Embryonic facial prominence (tissue), 1 donor: ENCODE measurements around the gene FAM72A.
"Not testable (repeated sequence)": the region's sequence is repeated elsewhere in the genome, so short reads cannot be mapped to it uniquely, and the experiment has no call there.

ENCODE experiments used
- DNase-seq: peaks from one replicate; pipeline ENCODE4 v3.0.0-alpha.2; 2016; ENCODE audit errors: extremely low spot score

Gene FAM72A

DNA sequence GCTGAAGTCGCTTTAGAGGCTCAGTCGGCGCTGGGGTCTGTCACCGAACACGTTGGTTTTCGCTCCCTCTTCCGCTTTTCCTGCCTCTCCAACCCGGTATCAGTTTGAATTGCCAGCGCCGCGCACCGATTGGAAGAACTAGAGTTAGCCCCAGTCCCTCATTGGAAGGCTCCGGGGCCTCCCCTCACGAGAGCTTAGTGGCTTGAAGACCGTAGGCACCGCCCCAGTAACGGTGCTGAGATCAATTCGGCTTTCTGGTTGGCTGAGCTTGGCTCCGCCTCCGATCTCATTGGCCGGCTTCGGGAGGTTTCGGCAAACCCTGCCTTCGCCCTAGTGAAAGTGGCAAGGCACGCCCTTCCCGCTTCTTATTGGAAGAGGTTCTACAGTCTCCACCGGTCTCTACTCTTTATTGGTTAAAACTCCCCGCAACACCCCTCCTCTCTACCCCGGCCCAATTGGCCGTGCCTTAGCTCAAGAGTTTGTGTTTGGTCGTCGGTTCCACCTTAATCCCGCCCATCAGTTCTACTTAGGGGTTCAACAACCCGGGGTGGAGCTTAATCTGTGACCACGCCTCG is at the start of gene FAM72A:
Gene FAM72A, minus strand, starts transcription at position 51 of the 575 bp plus-strand sequence. CDS start 814 bp downstream, outside the sequence.
- DNase-seq = peak; percentile 100

DNA sequence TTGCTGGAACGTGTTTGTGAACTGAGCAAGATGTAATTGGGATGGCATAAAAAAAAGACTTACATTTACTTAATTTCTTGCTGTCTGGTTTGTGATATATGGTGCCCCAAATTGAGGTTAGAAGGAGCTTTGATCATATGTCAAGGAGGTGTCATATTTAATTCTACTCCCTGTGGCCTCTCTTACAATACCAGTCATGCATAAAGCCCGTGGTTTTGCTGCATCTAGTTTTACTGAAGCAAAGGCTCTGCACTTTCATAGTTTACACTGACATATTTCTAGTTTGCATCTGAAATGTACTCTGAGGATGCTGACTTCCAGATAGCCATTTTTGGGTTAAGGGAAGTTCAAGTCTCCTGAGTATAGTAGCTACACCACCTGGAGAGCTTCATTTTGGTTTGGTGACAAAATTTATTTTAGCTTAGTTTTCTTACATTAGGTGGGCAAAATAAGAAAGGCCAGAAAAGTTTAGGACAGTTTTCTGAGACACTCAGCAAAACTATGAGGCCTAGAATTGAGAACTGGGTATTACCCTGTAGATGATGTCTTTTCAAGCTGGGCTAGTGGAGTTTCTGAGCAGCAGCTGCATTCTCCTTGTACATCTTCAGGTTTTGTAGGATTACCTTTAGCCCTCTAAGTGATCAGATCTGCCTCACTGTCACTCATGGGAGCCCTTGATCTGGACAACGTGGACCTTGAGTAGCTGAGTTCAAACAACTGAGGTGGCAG is 48.5 kb upstream of the FAM72A start:
- not testable (repeated sequence) for DNase-seq

DNA sequence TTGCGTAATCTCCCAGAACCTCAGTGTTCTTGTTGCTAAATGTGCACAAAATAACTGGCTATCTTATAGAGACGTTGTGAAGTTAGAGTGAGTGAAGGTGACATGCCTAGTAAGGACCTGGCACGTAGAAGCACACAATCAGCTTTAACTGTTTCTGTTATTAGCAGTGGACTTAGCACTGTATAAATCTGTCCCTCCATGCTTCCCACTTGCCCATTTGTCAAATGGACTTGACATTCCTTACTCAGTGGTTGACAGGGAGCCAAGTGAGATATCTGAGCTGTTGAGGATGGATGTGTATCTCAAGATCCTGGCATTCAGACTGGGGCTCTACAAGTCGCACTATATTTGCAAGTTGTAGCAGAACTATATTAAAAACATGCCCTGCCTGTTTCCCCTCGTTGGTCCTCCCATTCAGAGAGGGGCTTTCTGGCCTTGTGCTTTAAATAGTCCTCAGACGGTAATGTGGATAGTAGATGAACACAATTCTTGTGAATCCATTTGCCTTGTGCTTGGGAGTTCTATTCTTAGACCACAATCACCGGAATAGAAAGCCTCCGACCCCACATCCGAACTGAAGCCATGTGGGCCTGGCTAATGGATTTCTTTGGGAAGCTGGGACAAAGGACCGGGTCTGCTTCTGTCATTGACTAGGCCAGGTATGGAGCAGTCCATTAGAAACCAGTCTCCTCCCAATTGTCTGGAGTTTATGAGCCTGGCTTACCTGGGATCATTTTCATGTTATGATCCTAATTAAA is 43.7 kb upstream of the FAM72A start:
- not testable (repeated sequence) for DNase-seq

DNA sequence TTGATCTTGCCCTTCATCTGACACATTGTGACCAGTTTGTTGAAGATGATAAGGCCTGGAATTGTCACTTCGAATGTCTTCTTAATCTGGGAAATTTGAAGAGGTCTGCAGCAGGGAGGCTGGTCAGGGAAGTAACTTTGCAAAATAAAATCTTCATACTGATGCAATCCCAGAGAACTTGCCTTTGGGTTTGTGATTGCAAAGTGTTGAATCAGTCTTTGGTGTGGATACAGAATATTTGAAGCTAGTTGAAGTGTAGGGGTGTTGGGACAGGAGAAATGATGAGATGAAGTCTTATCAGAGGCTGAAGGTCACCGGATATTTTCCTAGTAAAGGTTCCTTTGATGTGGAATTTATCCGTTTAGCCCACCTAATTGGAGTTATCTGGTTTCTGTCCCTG is 42.8 kb upstream of the FAM72A start:
- not testable (repeated sequence) for DNase-seq

DNA sequence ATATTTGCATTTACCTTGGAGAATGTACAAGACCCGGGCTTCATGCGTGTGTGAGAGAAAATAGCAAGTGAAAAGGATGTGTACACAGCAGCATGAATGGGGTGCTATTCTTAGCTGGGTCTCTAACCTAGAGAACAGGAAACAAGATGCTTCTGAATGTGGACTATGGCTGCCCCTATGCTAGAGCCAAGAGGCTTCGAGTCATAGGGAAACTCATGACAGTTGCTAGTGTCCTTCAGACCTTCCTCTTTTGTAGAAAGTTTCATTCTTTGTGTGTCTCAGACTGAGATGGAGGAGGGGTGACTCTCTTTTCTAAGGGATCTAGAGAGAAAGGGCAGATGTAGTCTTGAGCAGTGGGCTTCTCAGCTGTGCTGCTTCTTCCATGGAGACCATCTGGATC is 40.7 kb upstream of the FAM72A start:
- not testable (repeated sequence) for DNase-seq

- DNase-seq = not testable (repeated sequence)
These were observed 37.6 kb upstream of the FAM72A start for GRCh38 chr1:206240288-206240687.

DNA sequence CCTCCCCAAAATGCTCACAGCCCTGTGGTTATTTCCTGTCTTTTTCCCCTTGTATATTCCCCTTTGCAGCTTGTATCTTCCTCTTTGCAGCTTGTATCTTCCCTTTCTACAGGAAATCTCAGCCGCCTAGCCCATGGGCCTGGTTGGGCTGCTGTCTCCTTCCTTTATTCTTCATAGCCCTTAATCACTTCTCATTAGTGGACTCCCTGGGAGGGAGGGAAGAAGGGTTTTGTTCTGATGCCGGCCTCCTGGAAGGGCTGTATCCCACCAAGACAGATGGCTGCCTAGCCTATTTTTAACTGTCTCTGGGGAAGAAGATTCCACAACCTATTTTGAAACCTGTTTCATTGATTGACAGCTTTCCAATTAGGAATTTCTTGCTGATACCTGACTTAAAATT is 32.6 kb upstream of the FAM72A start:
- DNase-seq = not testable (repeated sequence)

DNA sequence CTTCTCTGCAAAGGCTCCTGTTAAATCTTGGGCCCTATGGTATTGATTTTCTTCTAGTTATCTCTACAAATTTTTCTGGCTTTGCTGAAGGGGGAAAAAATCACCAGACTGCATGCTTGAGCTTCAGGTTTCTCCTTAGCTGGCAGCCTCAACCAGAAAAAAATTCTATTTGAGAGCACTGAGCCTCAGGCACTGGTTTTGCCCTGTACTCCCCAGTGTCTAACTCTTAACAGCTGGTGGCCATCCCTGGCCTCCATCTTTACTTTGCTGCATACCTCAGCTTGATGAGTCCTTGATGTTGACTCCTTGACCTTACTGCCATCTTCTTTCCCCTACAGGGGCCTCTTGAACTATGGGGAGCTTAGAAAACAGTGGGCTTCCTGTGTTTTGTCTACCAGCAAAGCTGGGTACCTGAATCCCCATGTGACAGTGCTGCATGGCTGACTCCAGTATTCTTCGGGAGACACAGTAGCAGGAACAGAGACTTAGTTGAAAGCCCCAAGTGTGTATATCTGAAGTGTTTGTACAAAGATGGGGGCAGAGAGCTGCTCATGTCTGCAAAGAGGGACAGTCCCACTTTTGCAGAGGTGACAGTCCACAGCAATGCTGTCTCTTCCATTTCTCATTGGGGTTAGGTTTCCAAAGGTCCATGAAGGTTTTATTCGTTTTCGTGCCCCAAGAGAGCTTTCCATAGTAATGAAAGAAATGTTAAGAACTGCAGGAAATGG is 31.7 kb upstream of the FAM72A start:
- DNase-seq = not testable (repeated sequence)

DNA sequence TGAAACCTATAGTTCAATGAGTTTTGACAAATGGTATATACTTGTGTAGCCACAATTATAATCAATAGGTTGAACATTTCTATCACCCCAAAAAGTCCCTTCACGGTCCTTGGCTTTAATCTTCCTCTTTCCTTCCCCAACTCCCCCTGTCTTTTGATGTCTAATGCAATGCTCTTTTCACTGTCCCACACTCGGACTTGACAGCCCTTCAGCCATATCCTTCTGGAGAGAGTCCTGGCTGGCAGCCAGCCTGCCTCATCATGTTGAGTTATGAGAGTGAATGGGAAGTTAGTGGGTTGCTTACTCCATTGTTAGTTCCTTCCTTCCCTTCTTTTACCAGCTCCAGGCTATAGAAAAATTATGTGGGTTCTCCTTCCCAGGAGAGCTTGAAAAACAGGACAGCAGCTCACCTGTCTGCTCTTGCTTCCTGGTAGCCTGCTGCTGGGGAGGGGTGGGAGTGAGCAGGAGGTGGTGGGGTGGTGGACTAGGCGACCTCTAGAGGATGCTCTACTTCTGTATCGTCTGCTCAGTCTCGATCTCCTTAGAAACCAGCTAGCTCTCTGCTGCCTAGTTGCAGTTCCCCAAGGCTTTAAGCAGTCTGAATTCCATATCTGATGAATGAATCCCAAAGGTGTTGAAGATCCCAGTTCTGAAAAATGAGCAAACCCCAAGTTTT is 30.5 kb upstream of the FAM72A start:
- not testable (repeated sequence) for DNase-seq

GRCh38 chr1:206231989-206232388 is 29.4 kb upstream of the FAM72A start:
- not testable (repeated sequence) for DNase-seq

DNA sequence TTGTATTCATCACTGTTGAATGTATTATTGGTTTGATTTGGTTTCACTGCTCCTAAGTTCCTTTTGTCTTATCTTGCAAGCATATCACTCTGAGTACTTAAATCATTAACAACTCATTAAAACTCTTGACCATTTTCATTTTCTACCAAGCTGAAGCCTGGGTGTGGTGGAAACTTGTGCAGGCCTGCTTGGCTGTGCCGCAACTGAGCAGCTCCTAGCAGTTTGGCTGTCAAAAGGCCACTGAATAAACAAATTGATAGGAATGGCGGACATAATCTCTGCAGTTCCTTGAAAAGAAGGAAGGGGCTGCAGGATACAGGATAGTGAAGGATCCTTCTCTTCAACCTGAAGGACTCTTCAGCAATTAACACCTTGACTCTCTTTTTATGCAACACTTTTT is 26.6 kb upstream of the FAM72A start:
- DNase-seq = not testable (repeated sequence)

DNA sequence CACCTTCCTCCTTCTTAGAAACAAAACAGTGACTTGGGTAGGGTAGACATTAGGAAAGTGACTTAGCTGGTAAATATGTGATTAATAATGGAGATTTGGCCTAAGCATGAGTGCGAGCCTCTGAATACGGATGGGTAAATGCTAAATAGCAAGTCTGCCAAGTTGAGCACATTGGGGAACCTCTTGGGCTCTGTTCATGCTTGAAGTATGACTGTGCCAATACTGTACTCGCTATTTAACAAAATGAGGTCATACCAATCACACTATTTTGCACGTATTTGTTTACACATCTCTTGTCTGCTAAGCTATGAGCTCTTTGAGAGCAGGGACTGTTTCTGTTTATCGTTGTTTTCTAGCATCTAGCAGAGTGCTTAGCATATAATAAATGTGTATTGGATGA is 24.2 kb upstream of the FAM72A start:
- not testable (repeated sequence) for DNase-seq

DNA sequence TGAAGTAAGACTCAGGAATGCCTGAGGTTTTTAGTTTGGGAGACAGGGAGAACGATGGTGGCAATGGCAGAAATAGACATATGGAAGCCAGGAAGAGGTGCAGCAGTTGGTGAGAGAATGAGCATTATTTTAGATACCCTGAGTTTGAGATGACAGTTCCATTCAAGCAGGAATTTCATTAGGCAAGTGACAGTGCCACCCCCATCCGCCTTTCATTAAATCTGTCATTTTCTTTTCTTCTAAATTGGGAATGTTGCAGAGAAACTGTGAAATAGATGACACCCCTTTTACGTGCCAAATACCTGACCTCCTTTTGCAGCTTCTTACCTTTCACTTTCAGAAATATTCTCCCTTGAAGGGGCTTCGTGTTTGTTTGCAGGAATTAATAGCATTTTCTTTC is 22.7 kb upstream of the FAM72A start:
- DNase-seq = not testable (repeated sequence)

- DNase-seq = not testable (repeated sequence)
These were observed 21.6 kb upstream of the FAM72A start for GRCh38 chr1:206224190-206224776.

DNA sequence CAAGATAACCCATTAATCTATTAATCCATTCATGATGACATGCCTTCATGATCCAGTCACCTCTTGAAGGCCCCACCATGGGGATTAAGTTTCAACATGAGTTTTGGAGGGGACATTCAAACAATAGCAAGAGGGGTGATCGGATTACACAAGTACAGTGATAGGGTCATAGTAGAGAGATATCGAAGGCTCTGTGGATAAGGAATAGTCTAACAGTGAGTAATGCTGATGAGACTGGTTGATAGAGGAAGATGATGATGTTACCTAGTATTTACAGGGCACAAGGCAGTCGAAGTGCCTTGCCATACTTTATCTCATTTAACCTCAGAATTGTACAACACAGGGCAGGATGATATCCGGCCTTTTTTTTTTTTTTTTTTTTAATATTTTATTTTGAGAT is 18.9 kb upstream of the FAM72A start:
- not testable (repeated sequence) for DNase-seq

GRCh38 chr1:206220332-206221000 is 17.8 kb upstream of the FAM72A start:
- not testable (repeated sequence) for DNase-seq

DNA sequence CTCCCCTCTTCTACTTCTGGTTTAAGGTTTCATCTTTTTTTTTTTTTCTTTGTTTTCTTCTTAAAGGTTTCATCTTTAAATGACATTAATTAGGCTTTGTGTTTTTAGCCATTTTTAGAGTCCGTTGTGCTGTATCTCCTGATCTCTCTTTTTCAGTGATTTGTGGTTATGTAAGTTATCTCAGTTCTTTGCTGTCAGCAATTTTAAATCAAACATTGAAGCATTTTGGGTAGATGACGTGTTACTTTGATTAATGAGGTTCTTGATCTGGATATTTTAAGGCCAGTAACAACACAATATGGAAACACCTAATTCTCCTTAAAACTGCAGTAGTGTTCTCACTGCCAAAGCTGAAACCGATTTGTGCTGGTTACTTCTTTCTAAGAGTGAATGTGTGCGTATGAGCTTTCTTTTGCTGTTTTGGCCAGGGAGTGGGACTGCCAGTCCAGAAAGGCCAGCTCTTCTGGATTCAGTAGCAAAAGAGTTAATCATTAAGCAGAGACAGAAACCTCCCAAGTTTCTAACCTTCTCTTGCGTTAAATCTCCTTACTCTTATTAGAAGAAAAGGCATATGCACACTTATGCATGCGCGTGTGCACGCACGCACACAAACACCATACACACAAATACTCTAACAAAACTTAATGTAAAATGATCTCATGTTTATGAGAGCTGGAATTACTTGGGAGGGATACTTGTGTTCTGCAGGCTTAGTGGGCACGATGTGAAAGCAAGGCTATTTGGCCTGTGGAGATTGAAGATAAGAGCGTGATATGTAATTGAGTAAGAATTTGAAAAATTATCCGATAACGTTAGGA is 17.1 kb upstream of the FAM72A start:
- DNase-seq = not testable (repeated sequence)

DNA sequence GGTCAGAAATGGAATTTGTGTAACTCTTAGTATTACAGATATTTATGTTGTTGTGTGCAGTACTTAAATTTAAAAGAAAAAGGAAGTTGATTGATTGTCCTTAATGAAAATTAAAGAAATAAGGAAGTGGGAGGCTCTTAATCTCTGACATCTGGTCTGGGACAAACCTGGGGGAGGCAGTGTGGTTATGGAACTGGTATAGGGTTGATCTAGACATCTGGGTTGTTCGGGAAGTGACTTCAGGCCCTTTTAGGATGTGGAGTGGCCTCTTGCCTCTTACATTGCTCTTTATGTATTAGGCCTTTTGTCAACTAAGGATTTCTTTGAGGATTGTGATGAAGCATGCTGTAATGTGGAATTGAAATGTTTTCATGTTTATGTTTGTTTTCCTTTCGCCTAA is 16.1 kb upstream of the FAM72A start:
- DNase-seq = not testable (repeated sequence)

DNA sequence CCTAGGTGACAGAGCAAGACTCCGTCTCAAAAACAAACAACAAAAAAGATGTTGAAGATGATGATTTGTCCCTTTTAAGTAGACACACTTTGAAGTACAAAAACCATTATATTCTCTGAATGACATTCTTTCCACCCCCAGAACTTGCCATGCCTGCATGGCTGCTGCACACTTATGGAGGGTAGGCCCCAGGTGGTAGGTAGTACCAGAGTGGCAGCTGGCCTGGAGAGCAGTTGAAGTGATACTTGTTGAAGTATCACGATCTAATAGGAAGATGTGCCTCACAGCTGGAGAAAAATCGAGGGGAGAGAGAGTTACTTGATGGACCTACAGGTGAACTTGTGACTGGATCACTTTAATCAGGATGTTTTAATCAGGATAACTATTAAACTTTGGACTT is 15.6 kb upstream of the FAM72A start:
- not testable (repeated sequence) for DNase-seq
